ENCODE measurements around the gene CLRN2. TPM values are rescaled to one million over a fixed set of nuclear protein-coding genes. Genes with fewer than 3 reads are reported as not detected.
A peak's percentile ranks its signal among the peaks of the same experiment; 100 is the strongest.

Gene CLRN2
- total RNA-seq, 1 donor = not detected

GRCh38 chr4:17491196-17491595, 23.8 kb upstream of the CLRN2 start:
- TF ChIP-seq CTCF (IDR thresholded peaks at IDR 0.05; ENCODE audit: extremely low read depth, low read depth, low read length) = no peak
- peaks cover 35% of the 10 kb centered on the region for H3K36me3 ChIP-seq (ENCODE audit: insufficient read depth, low read length)
- no peak overlapping the region for H3K4me2 ChIP-seq (ENCODE audit: insufficient read depth, low read length)
- H3K27ac ChIP-seq (ENCODE audit: low read depth, low read length) = no peak overlapping the region
- H3K27me3 ChIP-seq (ENCODE audit: insufficient read depth, low read length) = no peaks in the 10 kb centered on the region
- no peaks in the 10 kb centered on the region for H4K20me1 ChIP-seq (ENCODE audit: insufficient read depth, low read length)
- no peak overlapping the region for H3K4me3 ChIP-seq (ENCODE audit: insufficient read depth, low read length)
- no peak for DNase-seq (ENCODE audit: insufficient read length, low spot score, missing footprints)
- H3K79me2 ChIP-seq (ENCODE audit: insufficient read depth, low read length) = peaks cover 9% of the 10 kb centered on the region
- no peaks in the 10 kb centered on the region for H3K9me3 ChIP-seq (ENCODE audit: low read depth, low read length)
- peaks cover 23% of the 10 kb centered on the region for H3K4me1 ChIP-seq (ENCODE audit: insufficient read depth, low read length)
- no peak overlapping the region for H2AFZ ChIP-seq (ENCODE audit: low read length)

- H3K79me2 ChIP-seq (ENCODE audit: insufficient read depth, low read length) = peaks cover 9% of the 10 kb centered on the region
- H3K4me2 ChIP-seq (ENCODE audit: insufficient read depth, low read length) = no peak overlapping the region
- no peaks in the 10 kb centered on the region for H4K20me1 ChIP-seq (ENCODE audit: insufficient read depth, low read length)
- H3K4me3 ChIP-seq (ENCODE audit: insufficient read depth, low read length) = no peak overlapping the region
- H3K27ac ChIP-seq (ENCODE audit: low read depth, low read length) = no peak overlapping the region
- DNase-seq (ENCODE audit: insufficient read length, low spot score, missing footprints) = no peak
- H3K9me3 ChIP-seq (ENCODE audit: low read depth, low read length) = no peaks in the 10 kb centered on the region
- no peaks in the 10 kb centered on the region for H3K27me3 ChIP-seq (ENCODE audit: insufficient read depth, low read length)
- no peak for TF ChIP-seq CTCF (IDR thresholded peaks at IDR 0.05; ENCODE audit: extremely low read depth, low read depth, low read length)
- H3K36me3 ChIP-seq (ENCODE audit: insufficient read depth, low read length) = peaks cover 28% of the 10 kb centered on the region
- H3K4me1 ChIP-seq (ENCODE audit: insufficient read depth, low read length) = peaks cover 23% of the 10 kb centered on the region
- no peak overlapping the region for H2AFZ ChIP-seq (ENCODE audit: low read length)
Observed at GRCh38 chr4:17492058-17492741, 22.8 kb upstream of the CLRN2 start.

GRCh38 chr4:17492876-17493275, 22.1 kb upstream of the CLRN2 start:
- no peak for DNase-seq (ENCODE audit: insufficient read length, low spot score, missing footprints)
- no peak overlapping the region for H3K4me3 ChIP-seq (ENCODE audit: insufficient read depth, low read length)
- no peak overlapping the region for H3K27ac ChIP-seq (ENCODE audit: low read depth, low read length)
- H3K79me2 ChIP-seq (ENCODE audit: insufficient read depth, low read length) = peaks cover 13% of the 10 kb centered on the region
- peaks cover 23% of the 10 kb centered on the region for H3K4me1 ChIP-seq (ENCODE audit: insufficient read depth, low read length)
- H4K20me1 ChIP-seq (ENCODE audit: insufficient read depth, low read length) = no peaks in the 10 kb centered on the region
- TF ChIP-seq CTCF (IDR thresholded peaks at IDR 0.05; ENCODE audit: extremely low read depth, low read depth, low read length) = no peak
- H3K27me3 ChIP-seq (ENCODE audit: insufficient read depth, low read length) = no peaks in the 10 kb centered on the region
- H2AFZ ChIP-seq (ENCODE audit: low read length) = no peak overlapping the region
- peaks cover 34% of the 10 kb centered on the region for H3K36me3 ChIP-seq (ENCODE audit: insufficient read depth, low read length)
- H3K9me3 ChIP-seq (ENCODE audit: low read depth, low read length) = no peaks in the 10 kb centered on the region
- H3K4me2 ChIP-seq (ENCODE audit: insufficient read depth, low read length) = no peak overlapping the region

GRCh38 chr4:17493619-17494018, 21.3 kb upstream of the CLRN2 start:
- no peak overlapping the region for H3K4me2 ChIP-seq (ENCODE audit: insufficient read depth, low read length)
- no peaks in the 10 kb centered on the region for H3K27me3 ChIP-seq (ENCODE audit: insufficient read depth, low read length)
- H3K4me1 ChIP-seq (ENCODE audit: insufficient read depth, low read length) = peaks cover 23% of the 10 kb centered on the region
- H3K36me3 ChIP-seq (ENCODE audit: insufficient read depth, low read length) = peaks cover 36% of the 10 kb centered on the region
- no peak for DNase-seq (ENCODE audit: insufficient read length, low spot score, missing footprints)
- H3K27ac ChIP-seq (ENCODE audit: low read depth, low read length) = peak overlapping the region; percentile 49
- H3K79me2 ChIP-seq (ENCODE audit: insufficient read depth, low read length) = peaks cover 13% of the 10 kb centered on the region
- no peak overlapping the region for H2AFZ ChIP-seq (ENCODE audit: low read length)
- no peak overlapping the region for H3K4me3 ChIP-seq (ENCODE audit: insufficient read depth, low read length)
- no peak for TF ChIP-seq CTCF (IDR thresholded peaks at IDR 0.05; ENCODE audit: extremely low read depth, low read depth, low read length)
- H3K9me3 ChIP-seq (ENCODE audit: low read depth, low read length) = no peaks in the 10 kb centered on the region
- H4K20me1 ChIP-seq (ENCODE audit: insufficient read depth, low read length) = no peaks in the 10 kb centered on the region
